GM12892 (cell line): ENCODE results near the gene CMC1.

Source experiments
- POLR2AphosphoS5 ChIP-seq: IDR thresholded peaks from 2 replicates; pipeline ENCODE4 v1.6.1; 2011; ENCODE audit warnings: low read depth, low read length, control low read depth
- TAF1 ChIP-seq: IDR thresholded peaks from 2 replicates; pipeline ENCODE4 v1.6.1; 2011; ENCODE audit warnings: low read depth, mild to moderate bottlenecking, control low read depth, low read length, borderline replicate concordance

DNA sequence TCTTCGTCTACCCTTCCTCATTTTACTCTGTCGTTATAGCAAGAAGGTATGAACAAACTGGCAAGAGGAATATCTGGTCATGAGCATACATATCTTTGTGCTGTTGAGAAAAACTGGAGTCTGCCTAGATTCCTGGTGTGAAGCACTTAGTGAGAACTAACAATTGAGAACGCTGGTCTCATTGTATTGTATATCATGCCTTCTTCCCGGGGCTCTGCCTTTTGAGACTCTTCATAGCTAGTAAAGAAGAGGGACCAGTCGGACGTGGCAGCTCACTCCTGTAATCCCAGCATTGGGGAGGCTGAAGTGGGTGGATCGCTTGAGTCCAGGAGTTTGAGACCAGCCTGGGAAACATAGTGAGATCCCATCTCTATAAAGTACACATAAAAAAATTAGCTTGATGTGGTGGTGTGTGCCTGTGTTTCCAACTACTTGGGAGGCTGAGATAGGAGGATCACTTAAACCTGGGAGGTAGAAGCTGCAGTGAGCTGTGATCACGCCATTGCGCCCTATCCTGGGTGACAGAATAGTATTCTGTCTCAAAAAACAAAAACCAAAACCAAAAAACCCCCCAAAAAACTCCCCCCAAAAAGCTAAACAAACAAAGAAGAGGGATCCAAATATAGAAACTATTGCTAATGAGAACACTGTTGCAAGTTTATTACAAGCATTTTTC is 11.8 kb downstream of the CMC1 start:
- no peak for TF ChIP-seq TAF1
- TF ChIP-seq POLR2AphosphoS5: no peak
